A549 treated with Hydrocortisone at 1 μM for 4 hours (cell line): ENCODE data around the gene FEZF2. TPM values are rescaled to one million over a fixed set of nuclear protein-coding genes. Genes with fewer than 3 reads are reported as not detected.

Experiments
- total RNA-seq: library from RNA; stranded (reverse); fragments of 200-300 nt; extraction: Qiagen RNA extraction; gene quantifications from 5 replicates; pipeline ENCODE4 v1.2.3, GENCODE V29; 2022

Gene FEZF2
- not detected in 5 replicates for total RNA-seq

DNA sequence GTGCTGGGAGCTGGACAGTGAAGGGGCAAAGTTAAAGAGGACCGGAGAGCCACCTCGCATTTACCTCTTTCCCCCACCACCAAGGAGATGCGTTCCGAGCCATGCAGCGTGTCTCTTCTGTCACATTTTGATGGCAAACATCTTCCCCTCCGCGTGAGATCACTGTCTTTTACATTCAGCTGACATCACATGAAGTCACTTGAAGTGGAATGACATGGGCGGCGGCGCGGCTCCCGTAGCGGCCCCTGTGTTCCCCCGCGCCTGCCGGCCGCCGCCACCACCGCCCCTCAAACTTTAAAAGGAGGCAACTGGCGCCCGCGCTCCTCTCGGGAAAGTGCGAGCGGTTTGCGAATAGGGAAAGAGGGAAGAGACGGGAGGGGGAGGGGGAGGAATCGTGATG, at the start of gene FEZF2:
Gene FEZF2, minus strand, starts transcription at position 336 of the 400 bp plus-strand sequence. CDS start 682 bp downstream, outside the sequence.

